Measurements from ENCODE around the gene TPRG1.

DNA sequence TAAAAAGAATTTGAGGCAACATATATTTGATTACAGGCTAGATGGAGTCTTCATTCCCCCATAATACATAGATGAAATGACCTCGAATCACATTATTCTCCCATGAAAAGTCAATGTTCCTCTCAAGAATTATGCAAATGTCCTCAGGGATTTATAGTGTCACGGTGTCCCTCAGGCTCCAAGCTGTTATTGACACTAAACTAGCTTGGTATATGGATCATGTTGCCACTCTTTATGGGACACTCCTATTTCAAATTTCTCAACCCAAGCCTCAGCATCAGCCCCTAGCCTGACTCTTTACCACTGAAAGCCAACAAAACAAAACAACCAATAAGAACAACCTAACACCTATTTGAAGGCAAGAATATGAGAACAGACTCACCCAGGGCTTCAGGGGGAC, 139.8 kb downstream of the TPRG1 start:
- TF ChIP-seq CTCF (optimal IDR thresholded peaks at IDR 0.05 in 1 of 3, IDR thresholded peaks at IDR 0.05 in 1 of 3, conservative IDR thresholded peaks at IDR 0.05 in 1 of 3; ENCODE audit: extremely low read depth in 1 of 3, insufficient read depth in 2 of 3, low read length in 3 of 3) (no peak), EZH2 (IDR thresholded peaks at IDR 0.05; ENCODE audit: low read length) (no peak)
